ENCODE data around the gene CHMP5.
A peak's percentile ranks its signal among the peaks of the same experiment; 100 is the strongest.

The CHMP5 gene

GRCh38 chr9:33320230-33320567 is 55.4 kb downstream of the CHMP5 start:
- no peak for DNase-seq

GRCh38 chr9:33320568-33321261 is 55.9 kb downstream of the CHMP5 start:
- DNase-seq: peak; percentile 96

GRCh38 chr9:33329117-33329563 is 64.3 kb downstream of the CHMP5 start:
- DNase-seq: peak; percentile 74

- DNase-seq: peak; percentile 31
Observed at GRCh38 chr9:33329979-33330378, 65.1 kb downstream of the CHMP5 start.

- DNase-seq: peak; percentile 77
Observed at GRCh38 chr9:33331377-33331891, 66.6 kb downstream of the CHMP5 start.
